SHP77 (cell line): ENCODE results near the gene IGF1.
"Not testable (repeated sequence)": the region's sequence is repeated elsewhere in the genome, so short reads cannot be mapped to it uniquely, and the experiment has no call there.

ENCODE experiments used
- DNase-seq, 2 experiments: peaks; one replicate each; lab custom pipeline; 2025; lab: John Stamatoyannopoulos, UW

Gene IGF1

GRCh38 chr12:102379346-102380162 lies 100.8 kb downstream of the IGF1 start:
- no peak for DNase-seq

- no peak for DNase-seq
These were observed 103.6 kb downstream of the IGF1 start for GRCh38 chr12:102376781-102377180.

GRCh38 chr12:102376181-102376747 lies 104.1 kb downstream of the IGF1 start:
- DNase-seq = no peak

GRCh38 chr12:102374190-102374589 lies 106.2 kb downstream of the IGF1 start:
- no peak for DNase-seq

GRCh38 chr12:102372087-102372486 lies 108.3 kb downstream of the IGF1 start:
- DNase-seq = no peak

DNA sequence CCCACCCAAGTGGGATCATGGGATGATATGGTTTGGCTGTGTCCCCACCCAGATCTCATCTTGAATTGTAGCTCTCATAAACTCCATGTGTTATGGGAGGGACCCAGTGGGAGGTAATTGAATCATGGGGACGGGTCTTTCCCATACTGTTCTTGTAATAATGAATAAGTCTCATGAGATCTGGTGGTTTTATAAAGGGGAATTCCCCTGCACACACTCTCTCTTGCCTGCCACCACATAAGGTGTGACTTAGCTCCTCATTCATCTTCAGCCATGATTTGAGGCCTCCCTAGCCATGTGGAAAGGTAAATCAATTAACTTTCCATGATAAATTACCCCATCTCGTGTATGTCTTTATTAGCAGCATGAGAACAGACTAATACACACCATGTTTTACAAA lies 109.2 kb downstream of the IGF1 start:
- DNase-seq = no peak

DNA sequence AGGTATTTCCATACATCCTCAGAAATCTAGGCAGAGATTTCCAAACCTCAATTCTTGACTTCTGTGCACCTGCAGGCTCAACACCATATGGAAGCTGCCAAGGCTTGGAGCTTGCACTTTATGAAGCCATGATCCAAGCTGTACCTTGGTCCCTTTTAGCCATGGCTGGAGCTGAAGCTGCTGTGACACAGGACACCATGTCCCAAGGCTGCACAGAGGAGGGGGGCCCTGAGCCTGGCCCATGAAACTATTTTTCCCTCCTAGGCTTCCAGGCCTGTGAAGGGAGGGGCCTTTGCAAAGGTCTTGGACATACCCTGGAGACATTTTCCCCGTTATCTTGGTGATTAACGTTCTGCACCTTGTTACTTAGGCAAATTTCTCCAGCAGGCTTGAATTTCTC lies 110.5 kb downstream of the IGF1 start:
- DNase-seq = no peak

- no peak for DNase-seq
These were observed 115.0 kb downstream of the IGF1 start for GRCh38 chr12:102365365-102365764.

DNA sequence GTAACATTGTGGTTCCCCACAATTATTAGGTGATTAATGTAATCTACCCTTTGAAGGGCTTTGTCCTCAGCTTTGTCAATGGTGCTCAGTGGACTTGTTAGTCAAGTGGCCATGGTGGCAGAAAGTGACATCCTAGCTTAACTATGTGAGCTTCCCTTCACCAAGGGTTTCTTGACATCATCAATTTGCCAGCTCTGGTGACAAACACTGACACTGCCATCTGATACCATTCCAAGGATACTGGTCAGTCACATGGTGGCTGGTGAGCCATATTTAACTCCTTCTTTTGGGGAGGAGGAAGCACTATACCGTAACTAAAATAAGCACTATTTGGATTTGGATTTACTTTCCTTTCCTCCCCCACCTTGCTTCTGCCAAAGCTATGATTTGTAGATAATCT lies 115.7 kb downstream of the IGF1 start:
- DNase-seq = no peak

DNA sequence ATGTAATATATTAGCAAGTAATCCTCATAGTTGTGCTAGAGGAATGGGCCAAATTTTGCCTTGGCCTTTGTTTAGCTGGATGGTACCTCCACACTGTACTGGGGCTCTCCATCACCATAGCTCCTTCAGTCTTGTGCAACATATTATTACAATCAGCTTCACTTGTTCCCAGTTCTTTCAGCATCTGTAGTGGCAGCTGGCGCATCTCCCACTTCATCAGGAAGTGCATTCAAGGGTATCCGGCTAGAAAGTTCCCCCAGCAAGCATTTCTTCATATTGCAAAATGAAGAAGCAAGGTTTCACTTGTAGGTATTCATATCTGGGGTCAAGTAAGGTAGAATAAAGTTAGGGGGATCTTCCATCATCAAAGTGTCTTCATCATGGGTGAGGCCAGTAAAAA lies 123.7 kb downstream of the IGF1 start:
- DNase-seq = no peak

DNA sequence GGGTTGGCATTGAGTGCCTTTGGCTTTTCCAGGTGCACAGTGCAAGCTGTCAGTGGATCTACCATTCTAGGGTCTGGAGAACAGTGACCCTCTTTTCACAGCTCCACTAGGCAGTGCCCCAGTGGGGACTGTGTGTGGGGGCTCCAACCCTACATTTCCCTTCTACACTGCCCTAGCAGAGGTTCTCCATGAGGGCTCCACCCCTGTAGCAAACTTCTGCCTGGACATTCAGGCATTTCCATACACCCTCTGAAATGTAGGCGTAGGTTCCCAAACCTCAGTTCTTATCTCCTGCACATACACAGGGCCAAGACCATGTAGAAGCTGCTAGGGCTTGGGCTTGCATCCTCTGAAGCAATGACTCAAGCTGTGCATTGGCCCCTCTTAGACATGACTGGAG lies 126.1 kb downstream of the IGF1 start:
- DNase-seq = not testable (repeated sequence)

- no peak for DNase-seq
These were observed 129.0 kb downstream of the IGF1 start for GRCh38 chr12:102351322-102351721.

- no peak for DNase-seq
These were observed 130.3 kb downstream of the IGF1 start for GRCh38 chr12:102350070-102350469.

DNA sequence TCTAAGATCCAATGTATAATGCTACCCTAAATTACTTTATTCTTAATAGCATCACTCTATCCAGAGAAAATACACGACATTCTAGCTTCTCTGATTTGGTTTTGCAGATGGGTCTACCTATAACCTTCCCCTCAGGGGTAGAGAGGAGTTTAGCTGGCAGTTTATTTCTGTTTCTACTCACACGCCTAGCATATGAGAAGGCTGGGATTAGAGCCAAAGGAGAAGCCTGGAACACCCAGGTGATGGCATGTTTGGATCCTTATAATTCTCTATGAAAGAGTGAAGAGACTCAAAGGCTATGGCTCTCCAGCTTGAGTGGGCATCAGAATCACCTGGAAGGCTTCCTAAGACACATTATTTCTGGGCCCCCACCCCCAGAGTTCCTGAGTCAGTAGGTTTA lies 131.3 kb downstream of the IGF1 start:
- no peak for DNase-seq

- DNase-seq = no peak
These were observed 132.6 kb downstream of the IGF1 start for GRCh38 chr12:102347811-102348210.
